HUES6 (cell line): ENCODE measurements around the gene MBIP.

Experiments used
- H3K27ac ChIP-seq: 2 replicates; pipeline ENCODE4 v1.7.0; 2013; ENCODE audit warnings: low read depth, mild to moderate bottlenecking, low read length, inconsistent platforms
- H3K27me3 ChIP-seq: 2 replicates; pipeline ENCODE4 v1.6.1; 2013; ENCODE audit warnings: low read length; ENCODE audit not compliant: control insufficient read depth, insufficient read depth
- H3K36me3 ChIP-seq: 2 replicates; pipeline ENCODE4 v1.6.1; 2013; ENCODE audit warnings: low read length; ENCODE audit not compliant: control insufficient read depth, insufficient read depth
- H3K4me1 ChIP-seq: 2 replicates; pipeline ENCODE4 v1.6.1; 2013; ENCODE audit warnings: low read length; ENCODE audit not compliant: control insufficient read depth, insufficient read depth
- H3K4me3 ChIP-seq: 2 replicates; pipeline ENCODE4 v1.5.1; 2013; ENCODE audit warnings: low read depth, low read length
- H3K9ac ChIP-seq: one replicate; pipeline ENCODE4 v1.6.1; 2013; ENCODE audit warnings: mild to moderate bottlenecking, low read length
- H3K9me3 ChIP-seq: 2 replicates; pipeline ENCODE4 v1.6.1; 2013; ENCODE audit warnings: low read depth, low read length; ENCODE audit not compliant: control insufficient read depth, insufficient read depth

MBIP gene

DNA sequence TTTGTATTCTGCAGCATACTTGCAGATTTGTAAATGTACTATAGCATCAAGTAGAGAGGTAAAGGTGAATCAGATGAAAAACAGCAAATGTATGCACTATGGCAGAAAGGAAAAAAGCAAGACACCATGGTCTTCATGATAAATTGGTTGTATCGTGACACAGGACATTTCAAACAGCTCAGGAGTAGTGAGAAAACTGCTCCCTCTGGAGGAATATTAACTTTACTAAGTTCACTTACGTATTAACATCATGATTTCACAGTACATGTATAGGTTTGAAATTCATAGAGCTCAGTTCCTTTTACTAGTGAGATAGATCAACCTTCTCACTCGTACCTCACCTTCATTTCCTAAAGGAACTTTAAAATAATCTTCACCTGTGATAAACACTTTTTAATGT lies 6.5 kb downstream of the MBIP start:
- Histone ChIP-seq H3K36me3 (peaks cover 41% of the 10 kb centered on the region), H3K27me3 (no peaks in the 10 kb centered on the region)

DNA sequence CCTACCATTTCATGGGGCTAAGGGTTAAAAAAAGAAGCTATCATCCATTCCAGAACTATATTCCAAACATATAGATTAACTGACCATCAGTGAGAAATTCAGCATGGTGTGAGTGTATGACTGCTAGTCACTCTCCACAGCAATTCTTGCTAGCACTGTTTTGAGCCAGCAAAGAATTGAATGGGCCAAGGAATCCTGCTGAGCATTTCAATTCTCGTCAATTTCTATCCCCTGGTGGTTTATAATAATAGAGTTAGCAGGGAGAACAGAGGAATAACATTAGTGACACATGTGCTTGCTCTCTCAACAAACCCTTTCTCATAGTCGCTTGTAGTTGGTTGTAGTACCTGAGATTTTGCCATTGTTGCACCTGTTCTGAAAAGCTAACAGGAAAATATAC lies 7.2 kb downstream of the MBIP start:
- H3K27ac ChIP-seq, result no peak overlapping the region

More for the DNA sequence above, 6.5 kb downstream of the MBIP start:
- Histone ChIP-seq H3K27ac (no peak overlapping the region), H3K9me3 (no peaks in the 10 kb centered on the region), H3K4me1 (peaks cover 18% of the 10 kb centered on the region), H3K9ac (no peak overlapping the region), H3K4me3 (no peak overlapping the region)

DNA sequence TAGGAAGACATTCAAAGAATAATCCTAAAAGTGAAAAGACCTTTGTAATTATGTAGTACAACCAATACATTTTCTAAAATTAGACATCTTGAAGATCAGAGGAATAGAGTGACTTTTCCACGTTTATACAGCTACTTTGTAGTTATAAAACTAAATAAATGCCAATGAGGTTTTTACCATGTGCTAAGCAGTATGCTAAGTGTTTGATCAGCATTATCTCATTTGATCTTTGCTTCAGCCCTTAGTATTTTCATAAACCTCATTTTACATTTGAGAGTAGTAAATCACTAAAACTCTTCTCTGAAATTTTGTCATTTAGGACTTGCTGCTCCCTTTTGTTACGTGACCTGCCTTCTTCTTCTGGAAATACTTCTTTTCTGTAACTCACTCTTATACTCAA lies 13.6 kb downstream of the MBIP start:
- Histone ChIP-seq H3K36me3 (peaks cover 90% of the 10 kb centered on the region), H3K9me3 (no peaks in the 10 kb centered on the region), H3K9ac (no peak overlapping the region), H3K4me1 (no peaks in the 10 kb centered on the region), H3K4me3 (no peak overlapping the region), H3K27me3 (no peaks in the 10 kb centered on the region), H3K27ac (no peak overlapping the region)

More for the DNA sequence above, 7.2 kb downstream of the MBIP start:
- Histone ChIP-seq H3K4me3 (no peak overlapping the region), H3K4me1 (peaks cover 18% of the 10 kb centered on the region), H3K9me3 (no peaks in the 10 kb centered on the region), H3K36me3 (peaks cover 48% of the 10 kb centered on the region), H3K9ac (no peak overlapping the region), H3K27me3 (no peaks in the 10 kb centered on the region)

DNA sequence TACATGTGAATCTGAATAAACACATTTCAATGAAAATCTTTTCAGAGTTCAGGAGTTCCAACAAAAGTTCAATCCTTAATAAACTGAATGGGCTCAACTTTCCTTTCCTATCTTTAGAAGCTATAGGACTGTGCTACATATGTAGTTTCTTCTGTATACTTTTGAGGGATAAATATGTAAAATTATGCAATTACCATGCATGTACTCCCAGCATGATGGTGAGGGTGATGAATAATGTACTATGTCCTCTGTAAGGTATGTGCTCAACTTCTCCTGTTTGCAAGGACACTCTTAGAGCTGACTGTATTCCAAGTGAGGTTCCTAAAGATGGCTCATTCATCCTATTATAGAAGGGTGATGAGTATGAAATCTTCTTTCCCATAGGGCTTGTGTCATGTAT lies 15.5 kb downstream of the MBIP start:
- no peaks in the 10 kb centered on the region for H3K27me3 ChIP-seq
- no peaks in the 10 kb centered on the region for H3K4me1 ChIP-seq
- no peaks in the 10 kb centered on the region for H3K9me3 ChIP-seq
- no peak overlapping the region for H3K27ac ChIP-seq
- no peak overlapping the region for H3K4me3 ChIP-seq
- peaks cover 83% of the 10 kb centered on the region for H3K36me3 ChIP-seq
- no peak overlapping the region for H3K9ac ChIP-seq

- Histone ChIP-seq H3K4me1 (no peaks in the 10 kb centered on the region), H3K9ac (no peak overlapping the region), H3K4me3 (no peak overlapping the region), H3K36me3 (peaks cover 81% of the 10 kb centered on the region), H3K9me3 (no peaks in the 10 kb centered on the region), H3K27me3 (no peaks in the 10 kb centered on the region), H3K27ac (no peak overlapping the region)
Measured at GRCh38 chr14:36303960-36304359, 16.5 kb downstream of the MBIP start.

- Histone ChIP-seq H3K4me1 (no peaks in the 10 kb centered on the region), H3K9ac (no peak overlapping the region), H3K4me3 (no peak overlapping the region), H3K36me3 (peaks cover 81% of the 10 kb centered on the region), H3K27me3 (no peaks in the 10 kb centered on the region), H3K9me3 (no peaks in the 10 kb centered on the region), H3K27ac (no peak overlapping the region)
Measured at GRCh38 chr14:36302823-36303222, 17.6 kb downstream of the MBIP start.

- Histone ChIP-seq H3K27me3 (no peaks in the 10 kb centered on the region), H3K9me3 (no peaks in the 10 kb centered on the region), H3K4me3 (no peak overlapping the region), H3K9ac (no peak overlapping the region), H3K4me1 (peaks cover 1% of the 10 kb centered on the region; the same call in 1 of the 2 replicates), H3K36me3 (peaks cover 81% of the 10 kb centered on the region), H3K27ac (no peak overlapping the region)
Measured at GRCh38 chr14:36301159-36301558, 19.3 kb downstream of the MBIP start.

- H3K9ac ChIP-seq, result no peak overlapping the region
- H3K27ac ChIP-seq, result no peak overlapping the region
- no peaks in the 10 kb centered on the region for H3K27me3 ChIP-seq
- peaks cover 9% of the 10 kb centered on the region for H3K4me1 ChIP-seq
- no peak overlapping the region for H3K4me3 ChIP-seq
- H3K9me3 ChIP-seq, result no peaks in the 10 kb centered on the region
- peaks cover 73% of the 10 kb centered on the region for H3K36me3 ChIP-seq
Measured at GRCh38 chr14:36300337-36300736, 20.1 kb downstream of the MBIP start.

DNA sequence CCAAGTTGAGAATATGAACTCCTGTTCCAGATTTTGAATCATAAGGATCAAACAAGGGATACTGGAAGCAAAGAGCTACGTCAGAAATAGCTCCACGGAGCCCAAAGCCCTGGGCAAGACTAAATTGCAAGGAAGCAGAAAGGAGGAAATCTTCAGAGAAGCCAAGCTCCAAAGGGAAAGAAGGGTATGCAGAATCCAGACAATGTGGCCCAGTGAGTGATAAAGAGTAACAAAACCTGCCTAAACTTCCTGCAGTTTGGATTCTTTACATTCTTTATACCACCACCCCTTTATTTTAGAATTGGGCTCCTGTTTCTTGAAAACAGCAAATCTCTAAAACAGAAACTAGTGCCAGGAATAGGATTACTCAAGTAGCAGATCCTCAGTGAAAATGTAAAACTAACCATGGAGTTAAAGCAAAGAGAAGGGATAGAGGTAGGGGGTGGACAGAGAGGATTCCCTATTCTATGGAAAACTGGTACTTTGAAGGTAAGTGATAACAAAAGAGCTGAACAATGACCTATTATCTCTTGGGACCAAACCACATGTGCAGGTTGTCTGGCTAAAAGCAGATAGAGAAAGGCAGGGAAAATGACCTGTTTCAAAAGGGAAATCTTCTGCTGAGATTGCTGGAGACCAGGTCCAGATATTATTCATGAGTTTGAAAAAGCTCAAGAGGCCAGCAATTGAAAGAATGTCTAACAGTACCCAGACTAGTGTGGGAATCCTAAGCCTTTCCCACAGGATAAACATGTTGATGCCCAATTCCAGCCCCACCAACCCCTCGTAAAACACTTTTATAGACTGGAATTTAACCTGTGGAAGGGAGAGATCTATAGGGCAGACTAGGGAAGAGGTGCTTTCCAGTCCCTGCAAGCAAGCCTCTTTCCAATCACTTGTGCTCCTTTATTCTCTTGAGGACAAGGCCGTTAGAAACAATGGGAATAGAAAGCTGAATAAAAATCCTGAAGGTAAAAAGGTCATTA lies 24.5 kb downstream of the MBIP start:
- Histone ChIP-seq H3K9ac (no peak overlapping the region), H3K27me3 (no peaks in the 10 kb centered on the region), H3K4me1 (peaks cover 10% of the 10 kb centered on the region), H3K4me3 (no peak overlapping the region), H3K36me3 (peaks cover 40% of the 10 kb centered on the region), H3K9me3 (no peaks in the 10 kb centered on the region), H3K27ac (peak overlapping the region; percentile 70; the same call in 1 of the 2 replicates)

DNA sequence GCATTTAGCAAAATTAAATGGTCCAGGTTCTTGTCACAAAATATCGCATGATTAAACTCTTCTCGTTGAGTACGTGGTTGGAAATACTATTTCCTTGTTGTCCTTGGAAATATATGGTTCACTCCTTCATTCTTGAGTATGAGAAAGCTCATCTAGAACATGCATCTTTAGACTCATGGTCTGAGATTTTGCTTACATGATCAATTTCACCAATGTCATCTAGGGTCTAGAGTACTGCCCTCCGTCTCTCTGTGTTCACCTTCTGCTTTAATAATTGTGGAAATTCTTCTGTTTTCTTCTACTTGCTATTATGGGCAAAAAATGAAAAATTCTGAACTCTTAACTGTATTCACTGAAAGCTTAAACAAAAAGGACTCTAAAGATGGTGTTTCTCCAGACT lies 25.9 kb downstream of the MBIP start:
- H3K27ac ChIP-seq, result no peak overlapping the region
- H3K9ac ChIP-seq, result no peak overlapping the region
- no peaks in the 10 kb centered on the region for H3K27me3 ChIP-seq
- peaks cover 30% of the 10 kb centered on the region for H3K36me3 ChIP-seq
- H3K9me3 ChIP-seq, result no peaks in the 10 kb centered on the region
- peaks cover 10% of the 10 kb centered on the region for H3K4me1 ChIP-seq
- no peak overlapping the region for H3K4me3 ChIP-seq

DNA sequence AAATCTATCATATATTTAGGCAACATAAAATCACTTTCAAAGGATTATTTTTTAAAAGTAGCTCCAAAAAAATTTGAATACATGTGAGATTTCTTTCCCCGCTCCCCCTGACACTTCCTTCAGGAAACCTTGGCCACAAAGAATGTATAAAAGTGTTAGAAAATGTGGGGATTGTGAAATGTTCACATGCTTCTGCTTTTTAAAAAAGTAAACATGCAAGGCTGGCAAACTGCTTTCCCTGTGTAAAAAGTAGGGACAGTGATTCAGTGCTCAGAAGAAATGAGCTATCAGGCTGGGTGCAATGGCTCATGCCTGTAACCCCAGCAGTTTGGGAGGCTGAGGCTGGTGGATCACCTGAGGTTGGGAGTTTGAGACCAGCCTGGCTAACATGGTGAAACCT lies 26.6 kb downstream of the MBIP start:
- peaks cover 10% of the 10 kb centered on the region for H3K4me1 ChIP-seq

More for the DNA sequence above, 26.6 kb downstream of the MBIP start:
- peaks cover 24% of the 10 kb centered on the region for H3K36me3 ChIP-seq
- H3K27me3 ChIP-seq, result no peaks in the 10 kb centered on the region
- no peak overlapping the region for H3K4me3 ChIP-seq
- no peak overlapping the region for H3K27ac ChIP-seq
- no peaks in the 10 kb centered on the region for H3K9me3 ChIP-seq
- H3K9ac ChIP-seq, result no peak overlapping the region
